ENCODE results near the gene FLCN. TPM values are rescaled to one million over a fixed set of nuclear protein-coding genes. Genes with fewer than 3 reads are reported as not detected.
"Not testable (repeated sequence)": the region's sequence is repeated elsewhere in the genome, so short reads cannot be mapped to it uniquely, and the experiment has no call there.

Gene FLCN
- total RNA-seq, 2 donors from 2014 or later: 34.1 to 44.9 TPM

GRCh38 chr17:17200831-17201230, 36.1 kb downstream of the FLCN start:
- H3K27ac Mint-ChIP-seq: no peak overlapping the region
- no peaks in the 10 kb centered on the region for H3K27me3 Mint-ChIP-seq
- H3K4me3 Mint-ChIP-seq: no peak overlapping the region
- H3K36me3 Mint-ChIP-seq (ENCODE audit: low read depth): peaks cover 3% of the 10 kb centered on the region
- H3K9me3 ChIP-seq (ENCODE audit: control insufficient read depth, low read length, poor library complexity, severe bottlenecking): no peaks in the 10 kb centered on the region
- H3K4me1 Mint-ChIP-seq: peaks cover 31% of the 10 kb centered on the region
- DNase-seq (no peak), ATAC-seq (no peak)

GRCh38 chr17:17200311-17200710, 36.7 kb downstream of the FLCN start:
- H3K9me3 ChIP-seq (ENCODE audit: control insufficient read depth, low read length, poor library complexity, severe bottlenecking): no peaks in the 10 kb centered on the region
- DNase-seq (no peak), ATAC-seq (no peak)
- H3K27me3 Mint-ChIP-seq: no peaks in the 10 kb centered on the region
- no peak overlapping the region for H3K4me3 Mint-ChIP-seq
- peaks cover 3% of the 10 kb centered on the region for H3K36me3 Mint-ChIP-seq (ENCODE audit: low read depth)
- H3K4me1 Mint-ChIP-seq: peaks cover 29% of the 10 kb centered on the region
- H3K27ac Mint-ChIP-seq: peak overlapping the region; percentile 43

GRCh38 chr17:17198281-17198680, 38.7 kb downstream of the FLCN start:
- no peak overlapping the region for H3K4me3 Mint-ChIP-seq

GRCh38 chr17:17196776-17197175, 40.2 kb downstream of the FLCN start:
- peaks cover 7% of the 10 kb centered on the region for H3K4me1 Mint-ChIP-seq
- no peak for ATAC-seq
- peak overlapping the region; percentile 4 for H3K27ac Mint-ChIP-seq
- H3K36me3 Mint-ChIP-seq (ENCODE audit: low read depth): no peaks in the 10 kb centered on the region
- no peaks in the 10 kb centered on the region for H3K27me3 Mint-ChIP-seq
- no peak for DNase-seq
- no peak overlapping the region for H3K4me3 Mint-ChIP-seq
- H3K9me3 ChIP-seq (ENCODE audit: control insufficient read depth, low read length, poor library complexity, severe bottlenecking): no peaks in the 10 kb centered on the region

More at GRCh38 chr17:17198281-17198680, 38.7 kb downstream of the FLCN start:
- ATAC-seq (no peak), DNase-seq (no peak)
- peak overlapping the region; percentile 68 for H3K27ac Mint-ChIP-seq
- peaks cover 11% of the 10 kb centered on the region for H3K4me1 Mint-ChIP-seq
- no peaks in the 10 kb centered on the region for H3K9me3 ChIP-seq (ENCODE audit: control insufficient read depth, low read length, poor library complexity, severe bottlenecking)
- peaks cover 3% of the 10 kb centered on the region for H3K36me3 Mint-ChIP-seq (ENCODE audit: low read depth)
- H3K27me3 Mint-ChIP-seq: no peaks in the 10 kb centered on the region

GRCh38 chr17:17195466-17195865, 41.5 kb downstream of the FLCN start:
- not testable (repeated sequence) for H3K4me3 Mint-ChIP-seq; ATAC-seq; DNase-seq; H3K9me3 ChIP-seq (ENCODE audit: control insufficient read depth, low read length, poor library complexity, severe bottlenecking); H3K27ac Mint-ChIP-seq; H3K4me1 Mint-ChIP-seq; H3K36me3 Mint-ChIP-seq (ENCODE audit: low read depth); H3K27me3 Mint-ChIP-seq

GRCh38 chr17:17191961-17192381, 45.0 kb downstream of the FLCN start:
- H3K36me3 Mint-ChIP-seq (ENCODE audit: low read depth): no peaks in the 10 kb centered on the region
- H3K9me3 ChIP-seq (ENCODE audit: control insufficient read depth, low read length, poor library complexity, severe bottlenecking): no peaks in the 10 kb centered on the region
- H3K27ac Mint-ChIP-seq: no peak overlapping the region
- DNase-seq (no peak), ATAC-seq (no peak)
- H3K4me3 Mint-ChIP-seq: no peak overlapping the region
- peaks cover 4% of the 10 kb centered on the region for H3K4me1 Mint-ChIP-seq
- no peaks in the 10 kb centered on the region for H3K27me3 Mint-ChIP-seq

- H3K4me1 Mint-ChIP-seq: peaks cover 5% of the 10 kb centered on the region
- H3K9me3 ChIP-seq (ENCODE audit: control insufficient read depth, low read length, poor library complexity, severe bottlenecking): no peaks in the 10 kb centered on the region
- no peak for DNase-seq
- no peak for ATAC-seq
- no peaks in the 10 kb centered on the region for H3K27me3 Mint-ChIP-seq
- H3K4me3 Mint-ChIP-seq: no peak overlapping the region
- no peak overlapping the region for H3K27ac Mint-ChIP-seq
- H3K36me3 Mint-ChIP-seq (ENCODE audit: low read depth): no peaks in the 10 kb centered on the region
Observed at GRCh38 chr17:17191346-17191792, 45.6 kb downstream of the FLCN start.

- DNase-seq: no peak
- Mint-ChIP-seq H3K4me1 (peaks cover 15% of the 10 kb centered on the region), H3K36me3 (ENCODE audit: low read depth) (no peaks in the 10 kb centered on the region), H3K4me3 (no peak overlapping the region), H3K27me3 (no peaks in the 10 kb centered on the region), H3K27ac (no peak overlapping the region)
- no peaks in the 10 kb centered on the region for H3K9me3 ChIP-seq (ENCODE audit: control insufficient read depth, low read length, poor library complexity, severe bottlenecking)
- no peak for ATAC-seq
Observed at GRCh38 chr17:17190188-17190587, 46.8 kb downstream of the FLCN start.

- no peak overlapping the region for H3K4me3 Mint-ChIP-seq
- H3K4me1 Mint-ChIP-seq: peaks cover 20% of the 10 kb centered on the region
- H3K36me3 Mint-ChIP-seq (ENCODE audit: low read depth): no peaks in the 10 kb centered on the region
- no peak overlapping the region for H3K27ac Mint-ChIP-seq
- DNase-seq: no peak
- no peak for ATAC-seq
- H3K27me3 Mint-ChIP-seq: no peaks in the 10 kb centered on the region
- no peaks in the 10 kb centered on the region for H3K9me3 ChIP-seq (ENCODE audit: control insufficient read depth, low read length, poor library complexity, severe bottlenecking)
Observed at GRCh38 chr17:17189559-17189958, 47.4 kb downstream of the FLCN start.

GRCh38 chr17:17188586-17188985, 48.4 kb downstream of the FLCN start:
- H3K9me3 ChIP-seq (ENCODE audit: control insufficient read depth, low read length, poor library complexity, severe bottlenecking): no peaks in the 10 kb centered on the region
- DNase-seq (no peak), ATAC-seq (no peak)
- H3K27ac Mint-ChIP-seq: peak overlapping the region; percentile 100
- no peaks in the 10 kb centered on the region for H3K36me3 Mint-ChIP-seq (ENCODE audit: low read depth)
- no peaks in the 10 kb centered on the region for H3K27me3 Mint-ChIP-seq
- peaks cover 27% of the 10 kb centered on the region for H3K4me1 Mint-ChIP-seq
- no peak overlapping the region for H3K4me3 Mint-ChIP-seq

- peaks cover 35% of the 10 kb centered on the region for H3K4me1 Mint-ChIP-seq
- ATAC-seq (no peak), DNase-seq (no peak)
- H3K4me3 Mint-ChIP-seq: peak overlapping the region; percentile 76
- no peaks in the 10 kb centered on the region for H3K9me3 ChIP-seq (ENCODE audit: control insufficient read depth, low read length, poor library complexity, severe bottlenecking)
- H3K27me3 Mint-ChIP-seq: no peaks in the 10 kb centered on the region
- peak overlapping the region; percentile 100 for H3K27ac Mint-ChIP-seq
- no peaks in the 10 kb centered on the region for H3K36me3 Mint-ChIP-seq (ENCODE audit: low read depth)
Observed at GRCh38 chr17:17186551-17187505, 50.1 kb downstream of the FLCN start.

- no peak for ATAC-seq
- H3K27me3 Mint-ChIP-seq: no peaks in the 10 kb centered on the region
- H3K27ac Mint-ChIP-seq: peak overlapping the region; percentile 100
- H3K4me1 Mint-ChIP-seq: peaks cover 39% of the 10 kb centered on the region
- H3K36me3 Mint-ChIP-seq (ENCODE audit: low read depth): no peaks in the 10 kb centered on the region
- no peaks in the 10 kb centered on the region for H3K9me3 ChIP-seq (ENCODE audit: control insufficient read depth, low read length, poor library complexity, severe bottlenecking)
- no peak for DNase-seq
- H3K4me3 Mint-ChIP-seq: peak overlapping the region; percentile 76
Observed at GRCh38 chr17:17186051-17186450, 50.9 kb downstream of the FLCN start.

- peak; percentile 42 for ATAC-seq
- Mint-ChIP-seq H3K4me3 (peak overlapping the region; percentile 76), H3K27ac (peak overlapping the region; percentile 100), H3K4me1 (peaks cover 45% of the 10 kb centered on the region)
- H3K36me3 Mint-ChIP-seq (ENCODE audit: low read depth); H3K27me3 Mint-ChIP-seq; DNase-seq; H3K9me3 ChIP-seq (ENCODE audit: control insufficient read depth, low read length, poor library complexity, severe bottlenecking): not testable (repeated sequence)
Observed at GRCh38 chr17:17184985-17185757, 51.8 kb downstream of the FLCN start.

All from T-helper 17 cell (primary cell).